ENCODE results near the gene NFS1. TPM values are rescaled to one million over a fixed set of nuclear protein-coding genes. Genes with fewer than 3 reads are reported as not detected.
"Not testable (repeated sequence)": the region's sequence is repeated elsewhere in the genome, so short reads cannot be mapped to it uniquely, and the experiment has no call there.

Gene NFS1
- total RNA-seq, 4 donors from 2014 or later, result 16.1 to 32.1 (median 26.6) TPM

DNA sequence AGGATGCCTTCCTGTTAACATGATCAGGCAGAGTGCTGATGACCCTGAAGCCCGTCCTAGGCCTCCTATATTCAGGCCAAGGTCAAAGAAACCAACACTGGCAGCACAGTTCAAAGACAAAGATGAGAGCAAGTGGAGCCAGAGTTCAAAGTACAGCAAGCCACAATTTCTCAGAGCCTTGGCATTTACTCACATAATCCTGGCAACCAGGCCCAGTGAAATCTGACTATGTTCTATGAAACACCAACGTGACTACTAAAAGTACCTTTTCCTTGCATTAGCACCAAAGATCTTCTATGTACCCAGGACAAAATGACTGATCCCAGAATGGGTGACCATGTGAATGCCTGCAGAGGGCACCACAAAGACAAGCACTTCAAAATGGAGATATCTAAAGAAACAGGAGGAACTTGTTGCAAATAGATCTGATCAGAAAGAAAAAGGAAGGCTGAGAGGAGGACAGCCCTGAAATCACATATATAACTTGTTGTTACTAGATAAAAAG is 3.9 kb downstream of the NFS1 start:
- TF ChIP-seq CTCF (IDR thresholded peaks at IDR 0.05), result no peak
- DNase-seq (ENCODE audit: low spot score), result no peak

GRCh38 chr20:35690265-35690664 is 8.9 kb downstream of the NFS1 start:
- no peak for TF ChIP-seq CTCF (IDR thresholded peaks at IDR 0.05)
- ATAC-seq (ENCODE audit: low FRiP score) (no peak), DNase-seq (ENCODE audit: low spot score) (no peak)

More for the DNA sequence above, 3.9 kb downstream of the NFS1 start:
- ATAC-seq (ENCODE audit: low FRiP score), result no peak

- ATAC-seq (ENCODE audit: low FRiP score); DNase-seq (ENCODE audit: low spot score): not testable (repeated sequence)
Measured at GRCh38 chr20:35686872-35687271, 12.3 kb downstream of the NFS1 start.

- not testable (repeated sequence) for DNase-seq (ENCODE audit: low spot score); ATAC-seq (ENCODE audit: low FRiP score)
Measured at GRCh38 chr20:35685368-35685767, 13.8 kb downstream of the NFS1 start.

GRCh38 chr20:35681960-35682359 is 17.2 kb downstream of the NFS1 start:
- no peak for DNase-seq (ENCODE audit: low spot score)
- no peak for ATAC-seq (ENCODE audit: low FRiP score)
- TF ChIP-seq CTCF (IDR thresholded peaks at IDR 0.05), result no peak

- ATAC-seq (ENCODE audit: low FRiP score), result no peak
- no peak for DNase-seq (ENCODE audit: low spot score)
- no peak for TF ChIP-seq CTCF (IDR thresholded peaks at IDR 0.05)
Measured at GRCh38 chr20:35680452-35681183, 18.5 kb downstream of the NFS1 start.

GRCh38 chr20:35674921-35675320 is 24.2 kb downstream of the NFS1 start:
- DNase-seq (ENCODE audit: low spot score) (no peak), ATAC-seq (ENCODE audit: low FRiP score) (no peak)
- no peak for TF ChIP-seq CTCF (IDR thresholded peaks at IDR 0.05)

- TF ChIP-seq CTCF (IDR thresholded peaks at IDR 0.05), result no peak
- no peak for DNase-seq (ENCODE audit: low spot score)
- ATAC-seq (ENCODE audit: low FRiP score), result no peak
Measured at GRCh38 chr20:35673884-35674283, 25.3 kb downstream of the NFS1 start.

Data from omental fat pad (tissue), 4 donors.